HepG2 (cell line): ENCODE measurements around the gene CAMTA2. TPM values are rescaled to one million over a fixed set of nuclear protein-coding genes. Genes with fewer than 3 reads are reported as not detected.
A peak's percentile ranks its signal among the peaks of the same experiment; 100 is the strongest.

Source experiments
- E2F5 ChIP-seq: sonication (generic); formaldehyde crosslinking; conservative IDR thresholded peaks from 2 replicates; pipeline ENCODE4 v1.4.0; 2020; ENCODE audit warnings: missing genetic modification reagents
- ERF ChIP-seq: IDR thresholded peaks from 2 replicates; pipeline ENCODE4 v1.6.1; 2018; ENCODE audit warnings: missing biosample characterization, missing genetic modification reagents
- FLYWCH1 ChIP-seq: sonication (generic); formaldehyde crosslinking; IDR thresholded peaks from 2 replicates; pipeline ENCODE4 v1.8.1; 2023; ENCODE audit warnings: mild to moderate bottlenecking, missing genetic modification reagents
- FOSL1 ChIP-seq: sonication (generic); formaldehyde crosslinking; IDR thresholded peaks from 2 replicates; pipeline ENCODE4 v1.9.0; 2021; ENCODE audit warnings: missing genetic modification reagents, borderline replicate concordance
- LRRFIP1 ChIP-seq: sonication (generic); formaldehyde crosslinking; conservative IDR thresholded peaks from 2 replicates; pipeline ENCODE4 v1.4.0; 2020; ENCODE audit warnings: missing genetic modification reagents
- MATR3 ChIP-seq: sonication (generic); formaldehyde crosslinking; IDR thresholded peaks from 2 replicates; pipeline ENCODE4 v1.4.0; 2020; ENCODE audit warnings: missing genetic modification reagents
- MTA3 ChIP-seq: sonication (generic); formaldehyde crosslinking; IDR thresholded peaks from 2 replicates; pipeline ENCODE4 v1.4.0; 2020; ENCODE audit warnings: missing genetic modification reagents
- RNF2 ChIP-seq: fragments of 450-650 bp; conservative IDR thresholded peaks from 2 replicates; pipeline ENCODE4 v1.6.1; 2016; ENCODE audit warnings: low read depth
- SKIL ChIP-seq: sonication (generic); formaldehyde crosslinking; IDR thresholded peaks from 2 replicates; pipeline ENCODE4 v1.8.0; 2022; ENCODE audit warnings: missing genetic modification reagents, mild to moderate bottlenecking, moderate library complexity, borderline replicate concordance
- SRSF9 ChIP-seq: fragments of 200-400 bp; formaldehyde crosslinking; IDR thresholded peaks from 2 replicates; pipeline ENCODE4 v1.6.1; 2018; ENCODE audit warnings: borderline replicate concordance, mild to moderate bottlenecking, low read depth, low read length; ENCODE audit not compliant: insufficient read depth, poor library complexity, severe bottlenecking
- TBP ChIP-seq: sonication (generic); formaldehyde crosslinking; IDR thresholded peaks from 2 replicates; pipeline ENCODE4 v1.5.0; 2020; ENCODE audit warnings: missing genetic modification reagents
- TMF1 ChIP-seq: sonication (generic); formaldehyde crosslinking; IDR thresholded peaks from 2 replicates; pipeline ENCODE4 v1.8.1; 2022; ENCODE audit warnings: low read depth, missing genetic modification reagents
- ZMYM4 ChIP-seq: sonication (generic); formaldehyde crosslinking; IDR thresholded peaks from 2 replicates; pipeline ENCODE4 v1.8.1; 2023; ENCODE audit warnings: mild to moderate bottlenecking, missing genetic modification reagents
- ZNF263 ChIP-seq: sonication (generic); formaldehyde crosslinking; IDR thresholded peaks from 2 replicates; pipeline ENCODE4 v1.4.0; 2020; ENCODE audit warnings: missing genetic modification reagents
- ZNF280D ChIP-seq: sonication (generic); formaldehyde crosslinking; IDR thresholded peaks from 2 replicates; pipeline ENCODE4 v1.5.1; 2020; ENCODE audit warnings: mild to moderate bottlenecking, missing genetic modification reagents
- ZNF362 ChIP-seq: sonication (generic); formaldehyde crosslinking; IDR thresholded peaks from 2 replicates; pipeline ENCODE4 v1.4.0; 2020; ENCODE audit warnings: missing genetic modification reagents, mild to moderate bottlenecking, borderline replicate concordance
- ZNF660 ChIP-seq: sonication (generic); formaldehyde crosslinking; IDR thresholded peaks from 2 replicates; pipeline ENCODE4 v1.5.1; 2020; ENCODE audit warnings: mild to moderate bottlenecking, low read depth, missing genetic modification reagents, borderline replicate concordance
- ZSCAN20 ChIP-seq: sonication (generic); formaldehyde crosslinking; IDR thresholded peaks from 2 replicates; pipeline ENCODE4 v1.4.0; 2020; ENCODE audit warnings: missing genetic modification reagents, mild to moderate bottlenecking, borderline replicate concordance
- polyA plus RNA-seq, 8 experiments: library from polyadenylated mRNA; depleted of rRNA in 3 of 8; stranded (reverse) in 7 of 8; unstranded in 1 of 8; fragments of >200 nt; fragmentation: Illumina TruSeq in 4 of 8; extraction: Trizol in 4 of 8; gene quantifications; 2 replicates each; pipeline versions ENCODE4 v1.2.1 to v1.2.3, GENCODE V29; 2011 to 2016; ENCODE audit warnings: low read depth in 4 of 8, missing spikeins in 1 of 8, mixed read lengths in 1 of 8; ENCODE audit not compliant: insufficient read depth in 1 of 8
- total RNA-seq, 5 experiments: library from RNA; depleted of rRNA; stranded (reverse); fragments of >200 nt; fragmentation: Illumina TruSeq; extraction: Trizol; gene quantifications; 2 replicates each; pipeline ENCODE4 v1.2.3, GENCODE V29; 2016; ENCODE audit warnings: low read depth in 1 of 5

The CAMTA2 gene
- total and polyA plus RNA-seq, 2 of the 13 experiments (the other 11 are each of a cell fraction or from before 2014, with no cell fraction given) = 4.1 to 7.1 TPM

GRCh38 chr17:4997302-4998026 is 10.0 kb upstream of the CAMTA2 start, which contains the start of the genes INCA1 and KIF1C (continued):
- TF ChIP-seq ZNF280D = no peak
- no peak; the same call in 1 of the 2 replicates for TF ChIP-seq RNF2
- peak; percentile 56; the same call in 1 of the 2 replicates for TF ChIP-seq TMF1 (CRISPR knock-in tag)
- TF ChIP-seq ZNF660 = no peak
- TF ChIP-seq TBP (CRISPR knock-in tag) = no peak
- no peak for TF ChIP-seq ZSCAN20 (CRISPR knock-in tag)
- no peak for TF ChIP-seq ZMYM4
- TF ChIP-seq E2F5 (CRISPR knock-in tag) = no peak
- TF ChIP-seq SRSF9 = no peak
- TF ChIP-seq ZNF362 (CRISPR knock-in tag) = no peak
- TF ChIP-seq FOSL1 (CRISPR knock-in tag) = no peak
- TF ChIP-seq LRRFIP1 = no peak
- no peak for TF ChIP-seq MATR3 (CRISPR knock-in tag)
- TF ChIP-seq SKIL (CRISPR knock-in tag) = no peak
- peak; percentile 75 for TF ChIP-seq ERF (CRISPR knock-in tag)
- TF ChIP-seq FLYWCH1 = no peak
- peak; percentile 56 for TF ChIP-seq ZNF263 (CRISPR knock-in tag)
- TF ChIP-seq MTA3 (CRISPR knock-in tag) = no peak
